Measurements from ENCODE around the gene TUBGCP2. TPM values are rescaled to one million over a fixed set of nuclear protein-coding genes. Genes with fewer than 3 reads are reported as not detected.

The TUBGCP2 gene
- total and polyA plus RNA-seq, 2 of the 13 experiments (the other 11 are each of a cell fraction or from before 2014, with no cell fraction given), result 21.3 to 34.5 TPM

DNA sequence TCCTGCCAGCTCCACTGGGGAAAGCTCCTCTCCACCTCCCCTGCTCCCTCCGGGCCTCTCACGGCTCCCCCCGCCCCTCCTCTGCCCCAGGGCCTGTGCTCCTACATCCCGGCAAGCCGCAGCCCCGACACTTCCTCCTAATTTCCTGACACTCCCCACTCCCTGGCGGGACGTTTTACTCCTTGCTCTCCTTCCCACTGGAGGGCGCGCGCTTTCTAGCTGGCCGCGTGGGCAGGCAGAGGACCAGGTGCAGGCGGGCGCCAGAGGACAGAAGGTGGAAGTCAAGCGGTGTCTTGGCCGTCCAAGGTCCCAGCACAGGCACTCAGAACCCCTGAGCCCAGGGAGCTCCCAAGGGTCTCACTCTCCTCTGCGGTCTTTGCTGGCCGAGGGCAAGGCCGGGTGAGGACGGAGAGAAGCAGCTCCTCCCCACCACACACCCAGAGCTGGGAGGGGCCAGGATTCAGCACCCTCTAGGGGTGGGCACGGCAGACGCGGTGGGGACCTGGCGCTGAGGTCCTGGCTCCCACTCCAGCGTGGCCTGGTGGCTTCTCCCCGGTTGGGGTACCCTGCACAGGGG, 51.1 kb downstream of the TUBGCP2 start:
- H3K4me2 ChIP-seq (ENCODE audit: low read depth, low read length), result peak overlapping the region; percentile 72
- no peaks in the 10 kb centered on the region for H3K36me3 ChIP-seq (replicated peaks in 1 of 2; ENCODE audit: control insufficient read depth in 1 of 2, insufficient read depth in 2 of 2, low read length in 2 of 2)
- H3K9ac ChIP-seq (ENCODE audit: insufficient read depth, low read depth, low read length), result no peak overlapping the region
- no peaks in the 10 kb centered on the region for H3K79me2 ChIP-seq (ENCODE audit: insufficient read depth, low read length)
- ChIA-PET CTCF (ENCODE audit: low intra/inter-chr PET ratio, low total read pairs) (no interaction called here), POLR2A (interaction anchor here (0.7 to 1.2 kb wide), 2 partner anchors 21 to 67 kb away, joined by 3 to 6 read pairs; no protein-coding TSS in a partner anchor)
- DNase-seq (ENCODE audit: low spot score), result no peak
- no peak for FAIRE-seq
- peak; percentile 61 for ATAC-seq
- no TSS peak for BruUV-seq (replicated peaks)
- no peaks in the 10 kb centered on the region for H4K20me1 ChIP-seq (ENCODE audit: insufficient read depth, low read length)
- peak overlapping the region; percentile 29 for H2AFZ ChIP-seq (ENCODE audit: low read length)
- 1% methylated on average over 25 of the region's 27 CpGs for WGBS (ENCODE audit: low lambda C conversion rate)
- no peak overlapping the region for H3K27ac ChIP-seq (ENCODE audit: extremely low read length, insufficient read depth, low read length)
- in situ Hi-C loops (cut with HindIII; ENCODE audit: extremely low pct_ligation_motif_present, low pct_unique_long_range_greater_than_20kb) (no loop called here), intact Hi-C loops (cut with micrococcal nuclease; ENCODE audit: unreplicated experiment) (no loop called here)
- peaks cover 13 to 63% of the 10 kb centered on the region in 2 experiments for H3K27me3 ChIP-seq (ENCODE audit: control insufficient read depth in 1 of 2, insufficient read depth in 2 of 2, low read length in 2 of 2)
- peaks cover 35% of the 10 kb centered on the region for H3K4me1 ChIP-seq (ENCODE audit: insufficient read depth, low read length)
- H3K9me3 ChIP-seq (ENCODE audit: low read length), result no peaks in the 10 kb centered on the region
- H3K4me3 ChIP-seq (replicated peaks in 1 of 3; ENCODE audit: insufficient read depth in 1 of 3, low read depth in 2 of 3, low read length in 3 of 3), result peak overlapping the region in 2 of 3 experiments; percentile 32 to 63; a peak in 3 of 6 replicates
- no peak for TF ChIP-seq ZNF335 (CRISPR knock-in tag; IDR thresholded peaks at IDR 0.05)
- TF ChIP-seq, protein P1, sequence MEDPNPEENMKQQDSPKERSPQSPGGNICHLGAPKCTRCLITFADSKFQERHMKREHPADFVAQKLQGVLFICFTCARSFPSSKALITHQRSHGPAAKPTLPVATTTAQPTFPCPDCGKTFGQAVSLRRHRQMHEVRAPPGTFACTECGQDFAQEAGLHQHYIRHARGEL (CRISPR knock-in tag; IDR thresholded peaks at IDR 0.05), result no peak
- no peak for TF ChIP-seq ZNF788 (CRISPR knock-in tag; IDR thresholded peaks at IDR 0.05; ENCODE audit: borderline replicate concordance)
- TF ChIP-seq, protein P2, sequence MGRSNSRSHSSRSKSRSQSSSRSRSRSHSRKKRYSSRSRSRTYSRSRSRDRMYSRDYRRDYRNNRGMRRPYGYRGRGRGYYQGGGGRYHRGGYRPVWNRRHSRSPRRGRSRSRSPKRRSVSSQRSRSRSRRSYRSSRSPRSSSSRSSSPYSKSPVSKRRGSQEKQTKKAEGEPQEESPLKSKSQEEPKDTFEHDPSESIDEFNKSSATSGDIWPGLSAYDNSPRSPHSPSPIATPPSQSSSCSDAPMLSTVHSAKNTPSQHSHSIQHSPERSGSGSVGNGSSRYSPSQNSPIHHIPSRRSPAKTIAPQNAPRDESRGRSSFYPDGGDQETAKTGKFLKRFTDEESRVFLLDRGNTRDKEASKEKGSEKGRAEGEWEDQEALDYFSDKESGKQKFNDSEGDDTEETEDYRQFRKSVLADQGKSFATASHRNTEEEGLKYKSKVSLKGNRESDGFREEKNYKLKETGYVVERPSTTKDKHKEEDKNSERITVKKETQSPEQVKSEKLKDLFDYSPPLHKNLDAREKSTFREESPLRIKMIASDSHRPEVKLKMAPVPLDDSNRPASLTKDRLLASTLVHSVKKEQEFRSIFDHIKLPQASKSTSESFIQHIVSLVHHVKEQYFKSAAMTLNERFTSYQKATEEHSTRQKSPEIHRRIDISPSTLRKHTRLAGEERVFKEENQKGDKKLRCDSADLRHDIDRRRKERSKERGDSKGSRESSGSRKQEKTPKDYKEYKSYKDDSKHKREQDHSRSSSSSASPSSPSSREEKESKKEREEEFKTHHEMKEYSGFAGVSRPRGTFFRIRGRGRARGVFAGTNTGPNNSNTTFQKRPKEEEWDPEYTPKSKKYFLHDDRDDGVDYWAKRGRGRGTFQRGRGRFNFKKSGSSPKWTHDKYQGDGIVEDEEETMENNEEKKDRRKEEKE (IDR thresholded peaks at IDR 0.05), result no peak
- TF ChIP-seq, protein P3, sequence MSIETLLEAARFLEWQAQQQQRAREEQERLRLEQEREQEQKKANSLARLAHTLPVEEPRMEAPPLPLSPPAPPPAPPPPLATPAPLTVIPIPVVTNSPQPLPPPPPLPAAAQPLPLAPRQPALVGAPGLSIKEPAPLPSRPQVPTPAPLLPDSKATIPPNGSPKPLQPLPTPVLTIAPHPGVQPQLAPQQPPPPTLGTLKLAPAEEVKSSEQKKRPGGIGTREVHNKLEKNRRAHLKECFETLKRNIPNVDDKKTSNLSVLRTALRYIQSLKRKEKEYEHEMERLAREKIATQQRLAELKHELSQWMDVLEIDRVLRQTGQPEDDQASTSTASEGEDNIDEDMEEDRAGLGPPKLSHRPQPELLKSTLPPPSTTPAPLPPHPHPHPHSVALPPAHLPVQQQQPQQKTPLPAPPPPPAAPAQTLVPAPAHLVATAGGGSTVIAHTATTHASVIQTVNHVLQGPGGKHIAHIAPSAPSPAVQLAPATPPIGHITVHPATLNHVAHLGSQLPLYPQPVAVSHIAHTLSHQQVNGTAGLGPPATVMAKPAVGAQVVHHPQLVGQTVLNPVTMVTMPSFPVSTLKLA (IDR thresholded peaks at IDR 0.05), result no peak
- TF ChIP-seq, protein P4, sequence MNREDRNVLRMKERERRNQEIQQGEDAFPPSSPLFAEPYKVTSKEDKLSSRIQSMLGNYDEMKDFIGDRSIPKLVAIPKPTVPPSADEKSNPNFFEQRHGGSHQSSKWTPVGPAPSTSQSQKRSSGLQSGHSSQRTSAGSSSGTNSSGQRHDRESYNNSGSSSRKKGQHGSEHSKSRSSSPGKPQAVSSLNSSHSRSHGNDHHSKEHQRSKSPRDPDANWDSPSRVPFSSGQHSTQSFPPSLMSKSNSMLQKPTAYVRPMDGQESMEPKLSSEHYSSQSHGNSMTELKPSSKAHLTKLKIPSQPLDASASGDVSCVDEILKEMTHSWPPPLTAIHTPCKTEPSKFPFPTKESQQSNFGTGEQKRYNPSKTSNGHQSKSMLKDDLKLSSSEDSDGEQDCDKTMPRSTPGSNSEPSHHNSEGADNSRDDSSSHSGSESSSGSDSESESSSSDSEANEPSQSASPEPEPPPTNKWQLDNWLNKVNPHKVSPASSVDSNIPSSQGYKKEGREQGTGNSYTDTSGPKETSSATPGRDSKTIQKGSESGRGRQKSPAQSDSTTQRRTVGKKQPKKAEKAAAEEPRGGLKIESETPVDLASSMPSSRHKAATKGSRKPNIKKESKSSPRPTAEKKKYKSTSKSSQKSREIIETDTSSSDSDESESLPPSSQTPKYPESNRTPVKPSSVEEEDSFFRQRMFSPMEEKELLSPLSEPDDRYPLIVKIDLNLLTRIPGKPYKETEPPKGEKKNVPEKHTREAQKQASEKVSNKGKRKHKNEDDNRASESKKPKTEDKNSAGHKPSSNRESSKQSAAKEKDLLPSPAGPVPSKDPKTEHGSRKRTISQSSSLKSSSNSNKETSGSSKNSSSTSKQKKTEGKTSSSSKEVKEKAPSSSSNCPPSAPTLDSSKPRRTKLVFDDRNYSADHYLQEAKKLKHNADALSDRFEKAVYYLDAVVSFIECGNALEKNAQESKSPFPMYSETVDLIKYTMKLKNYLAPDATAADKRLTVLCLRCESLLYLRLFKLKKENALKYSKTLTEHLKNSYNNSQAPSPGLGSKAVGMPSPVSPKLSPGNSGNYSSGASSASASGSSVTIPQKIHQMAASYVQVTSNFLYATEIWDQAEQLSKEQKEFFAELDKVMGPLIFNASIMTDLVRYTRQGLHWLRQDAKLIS (CRISPR knock-in tag; IDR thresholded peaks at IDR 0.05), result no peak
- TF ChIP-seq, protein P5, sequence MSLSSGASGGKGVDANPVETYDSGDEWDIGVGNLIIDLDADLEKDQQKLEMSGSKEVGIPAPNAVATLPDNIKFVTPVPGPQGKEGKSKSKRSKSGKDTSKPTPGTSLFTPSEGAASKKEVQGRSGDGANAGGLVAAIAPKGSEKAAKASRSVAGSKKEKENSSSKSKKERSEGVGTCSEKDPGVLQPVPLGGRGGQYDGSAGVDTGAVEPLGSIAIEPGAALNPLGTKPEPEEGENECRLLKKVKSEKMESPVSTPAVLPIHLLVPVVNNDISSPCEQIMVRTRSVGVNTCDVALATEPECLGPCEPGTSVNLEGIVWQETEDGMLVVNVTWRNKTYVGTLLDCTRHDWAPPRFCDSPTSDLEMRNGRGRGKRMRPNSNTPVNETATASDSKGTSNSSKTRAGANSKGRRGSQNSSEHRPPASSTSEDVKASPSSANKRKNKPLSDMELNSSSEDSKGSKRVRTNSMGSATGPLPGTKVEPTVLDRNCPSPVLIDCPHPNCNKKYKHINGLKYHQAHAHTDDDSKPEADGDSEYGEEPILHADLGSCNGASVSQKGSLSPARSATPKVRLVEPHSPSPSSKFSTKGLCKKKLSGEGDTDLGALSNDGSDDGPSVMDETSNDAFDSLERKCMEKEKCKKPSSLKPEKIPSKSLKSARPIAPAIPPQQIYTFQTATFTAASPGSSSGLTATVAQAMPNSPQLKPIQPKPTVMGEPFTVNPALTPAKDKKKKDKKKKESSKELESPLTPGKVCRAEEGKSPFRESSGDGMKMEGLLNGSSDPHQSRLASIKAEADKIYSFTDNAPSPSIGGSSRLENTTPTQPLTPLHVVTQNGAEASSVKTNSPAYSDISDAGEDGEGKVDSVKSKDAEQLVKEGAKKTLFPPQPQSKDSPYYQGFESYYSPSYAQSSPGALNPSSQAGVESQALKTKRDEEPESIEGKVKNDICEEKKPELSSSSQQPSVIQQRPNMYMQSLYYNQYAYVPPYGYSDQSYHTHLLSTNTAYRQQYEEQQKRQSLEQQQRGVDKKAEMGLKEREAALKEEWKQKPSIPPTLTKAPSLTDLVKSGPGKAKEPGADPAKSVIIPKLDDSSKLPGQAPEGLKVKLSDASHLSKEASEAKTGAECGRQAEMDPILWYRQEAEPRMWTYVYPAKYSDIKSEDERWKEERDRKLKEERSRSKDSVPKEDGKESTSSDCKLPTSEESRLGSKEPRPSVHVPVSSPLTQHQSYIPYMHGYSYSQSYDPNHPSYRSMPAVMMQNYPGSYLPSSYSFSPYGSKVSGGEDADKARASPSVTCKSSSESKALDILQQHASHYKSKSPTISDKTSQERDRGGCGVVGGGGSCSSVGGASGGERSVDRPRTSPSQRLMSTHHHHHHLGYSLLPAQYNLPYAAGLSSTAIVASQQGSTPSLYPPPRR (CRISPR knock-in tag; IDR thresholded peaks at IDR 0.05; ENCODE audit: borderline replicate concordance), result no peak
- no peak for TF ChIP-seq HES4 (CRISPR knock-in tag; IDR thresholded peaks at IDR 0.05; ENCODE audit: borderline replicate concordance)
- TF ChIP-seq GATAD2A (CRISPR knock-in tag; IDR thresholded peaks at IDR 0.05), result peak; percentile 29; the same call in 1 of the 2 replicates
